ENCODE results near the gene TSSK6.

The TSSK6 gene

DNA sequence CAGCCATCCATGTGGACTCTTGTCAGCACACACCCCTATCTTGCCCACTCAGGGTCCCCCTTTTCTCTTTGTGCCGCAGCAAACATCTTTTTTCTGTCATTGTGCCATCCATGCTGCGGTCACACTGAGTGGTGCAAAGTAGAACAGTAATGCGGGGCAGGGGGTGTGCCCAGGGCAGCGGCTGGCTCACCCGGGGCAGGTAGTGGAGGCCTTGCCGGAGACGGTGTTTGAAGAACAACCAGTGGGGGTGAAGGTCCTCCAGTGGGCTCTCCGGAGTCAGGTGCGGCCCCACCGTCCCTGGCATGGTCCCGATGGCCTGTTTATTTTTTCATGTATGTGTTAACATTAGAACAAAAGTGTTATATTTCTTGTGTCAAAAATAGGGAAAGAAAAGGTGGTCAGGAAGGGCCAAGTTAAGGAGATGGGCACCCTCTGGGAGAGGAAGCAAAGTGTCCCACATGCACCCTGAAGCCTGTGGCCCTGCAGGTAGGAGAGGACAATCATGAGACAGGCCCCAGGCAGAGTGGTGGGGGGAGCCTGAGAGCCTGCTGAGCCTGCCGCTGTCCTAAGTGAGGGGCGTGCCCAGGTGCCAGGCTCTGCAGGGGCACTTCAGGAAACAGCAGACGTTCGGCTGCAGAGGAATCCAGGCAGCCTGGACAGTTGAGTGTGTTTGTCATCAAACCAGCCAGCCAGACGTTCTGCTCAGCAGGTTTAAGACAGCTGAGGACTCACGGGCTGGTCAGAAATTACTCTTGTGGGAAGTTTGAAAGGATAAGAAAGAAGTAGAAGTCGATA lies 12.3 kb downstream of the TSSK6 start:
- peak; percentile 14 for DNase-seq

GRCh38 chr19:19502281-19502680 lies 13.1 kb downstream of the TSSK6 start:
- peak; percentile 10 for DNase-seq

DNA sequence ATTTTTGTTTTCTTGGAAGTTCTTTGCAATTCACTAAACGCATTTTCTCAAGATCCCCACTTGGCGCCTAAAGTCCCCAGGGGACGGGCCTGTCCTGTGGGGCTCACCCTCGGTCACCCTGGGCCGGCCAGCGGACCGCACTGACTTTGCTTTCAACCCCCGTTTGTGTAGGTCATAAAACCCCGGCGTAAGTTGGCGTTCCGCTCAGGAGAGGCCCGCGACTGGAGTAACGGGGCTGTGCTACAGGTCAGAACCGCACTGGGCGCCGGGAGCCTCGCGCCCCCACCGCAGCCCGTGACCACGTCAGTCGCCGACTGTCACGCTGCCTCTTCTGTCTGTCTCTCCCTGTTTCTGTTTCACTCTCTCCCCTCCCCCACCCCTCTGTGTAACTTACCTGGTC lies 13.6 kb downstream of the TSSK6 start:
- DNase-seq: peak; percentile 12

GRCh38 chr19:19500975-19501644 lies 14.2 kb downstream of the TSSK6 start:
- peak; percentile 14 for DNase-seq

GRCh38 chr19:19499272-19499995 lies 15.9 kb downstream of the TSSK6 start:
- DNase-seq: peak; percentile 26

GRCh38 chr19:19498255-19498991 lies 16.9 kb downstream of the TSSK6 start:
- DNase-seq: peak; percentile 18

GRCh38 chr19:19495614-19496603 lies 19.4 kb downstream of the TSSK6 start:
- peak; percentile 13 for DNase-seq

DNA sequence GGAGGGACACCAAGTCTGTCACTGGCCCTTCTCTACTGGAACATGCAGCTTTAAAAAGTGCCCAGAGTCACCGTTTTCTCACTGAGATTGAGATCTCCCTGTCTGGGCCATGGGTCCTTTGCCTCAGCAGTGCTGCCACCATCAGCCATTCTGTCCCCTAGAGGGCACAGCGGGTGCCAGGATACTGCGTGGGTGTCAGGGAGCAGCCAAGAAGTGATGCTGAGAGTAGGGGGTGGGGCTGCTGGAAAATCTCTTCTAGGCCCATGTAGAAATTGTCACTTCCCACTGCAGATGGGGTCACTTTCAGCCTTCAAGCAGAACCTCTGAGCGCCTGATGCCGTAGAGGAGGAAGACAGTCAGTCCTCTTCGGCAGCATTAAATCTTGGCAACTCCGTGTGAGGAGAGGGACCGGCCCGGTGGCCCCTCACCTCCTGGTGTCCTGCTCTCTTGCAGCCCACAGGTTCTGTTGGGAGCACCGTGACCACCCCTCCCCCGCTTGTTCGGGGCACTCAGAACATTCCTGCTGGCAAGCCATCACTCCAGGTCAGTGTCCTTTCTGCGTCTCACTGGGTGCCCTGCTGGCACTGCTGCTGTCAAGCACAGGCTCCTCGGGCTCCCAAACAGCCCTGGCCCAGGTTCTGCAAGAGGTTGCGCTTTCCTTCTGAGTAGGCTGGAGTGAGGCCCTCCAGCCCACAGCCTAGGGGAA lies 21.4 kb downstream of the TSSK6 start:
- DNase-seq: no peak

DNA sequence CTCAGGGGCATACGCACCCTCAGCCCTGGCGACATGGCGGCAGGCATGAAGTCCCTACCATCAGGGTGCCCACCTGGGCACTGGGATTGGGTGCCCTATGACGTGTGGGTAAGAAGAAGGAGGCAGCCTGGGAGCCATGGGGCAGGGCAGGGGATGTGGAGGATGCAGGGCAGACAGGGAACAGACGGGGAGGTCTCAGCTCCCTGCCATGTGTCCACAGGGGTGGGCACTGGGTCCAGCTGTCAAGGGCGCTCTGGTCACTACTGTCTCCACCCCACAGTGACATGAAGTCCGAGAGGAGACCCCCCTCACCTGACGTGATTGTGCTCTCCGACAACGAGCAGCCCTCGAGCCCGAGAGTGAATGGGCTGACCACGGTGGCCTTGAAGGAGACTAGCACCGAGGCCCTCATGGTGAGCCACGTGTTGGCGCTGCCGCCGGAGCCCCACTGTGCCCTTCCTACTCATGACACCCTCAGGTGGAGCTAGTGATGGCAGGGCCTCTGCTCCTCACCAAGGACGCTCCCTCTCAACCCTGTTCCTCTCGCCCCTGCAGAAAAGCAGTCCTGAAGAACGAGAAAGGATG lies 23.2 kb downstream of the TSSK6 start:
- DNase-seq: peak; percentile 14

DNA sequence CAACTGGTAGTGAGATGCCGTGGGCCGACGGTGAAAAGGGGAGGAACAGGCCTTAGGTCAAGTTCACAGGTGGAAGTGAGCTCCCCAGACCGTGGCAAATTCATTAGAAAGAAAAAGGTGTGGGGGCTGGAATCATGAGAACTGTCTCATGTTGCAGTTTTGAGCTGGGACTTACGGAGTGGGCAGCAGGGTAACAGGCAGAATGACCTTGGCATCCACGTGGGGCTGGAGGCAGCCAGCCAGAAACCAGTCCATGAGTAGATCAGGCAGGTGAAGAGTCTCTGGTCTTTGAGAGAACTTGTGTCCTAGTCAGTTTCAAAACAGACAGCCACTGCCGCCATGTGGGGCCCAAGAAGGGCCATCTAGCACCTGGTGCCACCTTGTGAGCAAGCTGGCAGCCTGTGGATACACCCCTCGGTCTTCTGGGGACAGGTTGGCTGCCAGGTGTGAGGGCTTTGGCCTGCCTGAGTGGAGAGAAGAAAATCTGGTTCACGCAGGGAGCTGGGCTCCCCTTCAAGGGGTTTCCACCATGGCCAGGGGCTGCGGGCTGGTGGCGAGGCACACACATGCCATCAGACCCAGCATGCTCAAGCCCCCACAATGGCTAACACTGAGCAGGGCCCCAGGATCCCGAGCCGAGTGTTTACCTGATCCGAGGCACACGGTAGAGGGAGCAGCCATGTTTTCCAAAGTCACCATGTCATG lies 23.9 kb downstream of the TSSK6 start:
- DNase-seq: no peak

DNA sequence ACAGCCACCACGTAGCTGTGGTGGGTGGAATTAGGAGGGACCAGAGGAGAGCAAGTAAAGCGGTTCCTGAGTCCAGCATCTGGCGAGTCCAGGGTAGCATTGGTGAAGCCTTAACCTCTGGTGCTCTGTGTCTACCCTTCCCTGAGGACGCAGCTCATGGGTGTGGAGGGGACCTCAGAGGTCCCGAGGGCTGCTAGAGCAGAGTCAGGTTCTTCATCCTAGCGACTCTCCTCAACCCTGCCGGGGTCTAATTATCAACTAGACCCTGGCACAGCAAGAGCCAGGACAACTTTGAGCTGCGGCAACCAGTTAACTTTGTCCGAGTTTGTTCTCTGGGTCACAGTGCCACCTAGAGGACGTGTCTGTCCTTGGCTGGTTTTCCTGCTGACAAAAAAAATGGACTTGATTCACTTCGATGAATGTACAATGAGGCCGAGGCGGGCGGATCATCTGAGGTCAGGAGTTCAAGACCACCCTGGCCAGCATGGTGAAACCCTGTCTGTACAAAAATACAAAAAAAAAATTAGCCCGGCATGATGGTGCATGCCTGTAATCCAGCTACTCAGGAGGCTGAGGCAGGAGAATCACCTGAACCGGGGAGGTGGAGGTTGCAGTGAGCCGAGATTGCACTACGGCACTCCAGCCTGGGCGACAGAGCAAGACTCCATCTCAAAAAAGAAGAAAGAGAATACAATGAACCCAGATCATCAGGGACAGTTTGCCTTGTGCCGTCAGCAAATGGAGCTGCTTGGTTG lies 25.0 kb downstream of the TSSK6 start:
- DNase-seq: peak; percentile 90

DNA sequence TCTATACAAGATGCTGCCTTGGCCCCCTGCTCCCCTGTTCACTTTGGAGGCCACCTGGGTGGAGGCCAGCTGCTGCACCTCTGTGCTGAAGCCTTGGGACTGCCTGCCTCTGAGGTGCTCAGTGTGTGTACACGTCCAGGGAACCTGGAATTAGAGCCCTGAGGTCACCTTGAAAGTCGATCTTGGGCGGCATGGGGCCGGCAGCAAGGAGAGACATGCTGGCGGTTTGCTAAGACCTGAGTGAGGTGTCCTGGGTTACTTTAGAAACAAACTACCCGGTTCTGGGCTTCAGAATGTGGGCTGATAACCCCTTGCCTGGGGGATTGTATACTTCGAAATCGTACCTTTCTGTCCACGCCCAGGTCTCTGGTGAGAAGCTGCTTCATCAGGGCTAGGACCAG lies 25.5 kb downstream of the TSSK6 start:
- DNase-seq: no peak

DNA sequence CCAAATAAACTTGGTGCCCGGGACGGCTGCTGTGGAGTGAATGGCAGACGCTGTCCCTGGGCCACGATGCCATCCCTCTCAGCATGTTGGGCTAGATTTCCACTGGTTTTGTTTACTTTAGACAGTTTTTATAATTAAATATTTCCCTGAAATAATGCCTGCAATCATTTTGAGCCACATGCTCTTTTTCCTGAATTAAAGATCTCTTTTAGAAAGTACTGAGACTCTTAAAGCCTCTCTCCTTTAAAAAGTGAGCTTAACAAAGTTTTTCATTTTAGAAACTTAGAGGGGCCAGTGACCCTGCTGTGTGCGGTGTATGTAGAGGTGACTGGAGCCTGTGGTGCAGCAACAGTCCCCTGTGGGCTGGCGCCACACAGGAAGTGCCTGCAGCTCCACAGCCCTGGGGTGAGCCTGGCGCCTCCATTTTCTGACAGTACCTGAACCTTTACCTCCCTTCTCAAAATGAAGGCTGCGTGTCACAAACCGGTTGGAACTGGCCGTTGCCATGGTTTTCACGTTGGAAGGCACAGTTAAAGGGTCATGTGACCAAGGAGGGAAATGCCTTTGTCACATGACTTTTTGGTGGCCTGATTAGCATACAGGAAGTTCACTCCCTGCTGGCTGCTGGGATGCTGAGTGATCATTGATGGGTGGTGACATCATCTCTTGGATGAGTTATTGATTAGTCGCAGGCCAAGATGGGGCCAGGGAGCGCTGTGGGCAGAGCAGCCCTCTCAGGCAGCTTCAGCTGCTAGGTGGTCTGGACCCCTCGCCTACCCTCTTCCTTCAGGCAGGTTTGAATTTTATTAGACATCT lies 26.3 kb downstream of the TSSK6 start:
- DNase-seq: peak; percentile 90

DNA sequence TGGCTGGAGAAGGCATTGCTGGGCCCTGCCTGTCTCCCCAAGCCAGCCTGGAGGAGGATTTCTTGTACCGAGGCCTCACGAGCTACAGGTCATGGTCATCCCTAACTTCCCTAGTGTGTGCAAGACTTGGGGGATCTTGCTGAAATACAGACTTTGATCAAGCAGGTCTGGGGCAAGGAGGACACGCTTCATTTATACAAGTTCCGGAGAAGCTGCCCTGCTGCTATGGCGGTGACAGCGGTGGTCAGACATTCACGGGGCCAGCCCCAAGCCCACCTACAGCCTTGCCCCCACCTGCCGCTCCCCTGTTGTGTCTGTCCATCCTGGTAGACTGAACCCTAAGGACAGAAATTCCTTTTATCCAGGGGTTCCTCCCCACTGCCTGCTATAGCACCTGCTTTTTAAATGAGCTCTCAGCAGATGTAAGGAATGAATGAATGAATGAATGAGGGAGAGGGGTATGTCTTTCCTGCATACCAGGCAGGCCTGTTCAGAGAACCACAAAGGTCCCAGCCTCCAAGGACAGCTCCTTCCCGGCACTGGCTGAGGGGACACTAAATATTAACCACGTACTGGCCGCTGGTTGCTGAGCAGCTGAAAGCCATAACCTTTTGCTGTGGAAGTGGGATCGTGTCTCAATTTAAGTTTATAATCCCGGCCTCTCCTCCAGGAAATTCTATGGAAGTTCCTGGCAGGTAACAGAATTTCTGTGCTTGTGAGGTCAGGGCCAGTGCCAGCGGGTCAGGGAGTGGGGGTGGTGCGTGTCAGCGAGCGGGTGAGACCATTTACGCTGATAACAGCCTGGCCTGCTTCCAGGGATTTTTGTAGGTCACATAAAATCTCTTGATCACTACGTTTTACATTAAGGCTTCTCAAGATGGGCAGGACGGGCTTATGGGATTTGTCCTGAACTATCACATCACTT lies 27.1 kb downstream of the TSSK6 start:
- no peak for DNase-seq

- DNase-seq: no peak
These were observed 28.0 kb downstream of the TSSK6 start for GRCh38 chr19:19487077-19487949.

All from right hindlimb (tissue), 1 donor.